IPS-NIHi7 (cell line): Measurements from ENCODE around the gene GPR68.

Experiments used
- DNase-seq: peaks from one replicate; pipeline ENCODE4 v3.0.0; 2012; ENCODE audit warnings: mixed read lengths; ENCODE audit errors: extremely low spot score

Gene GPR68, protein sequence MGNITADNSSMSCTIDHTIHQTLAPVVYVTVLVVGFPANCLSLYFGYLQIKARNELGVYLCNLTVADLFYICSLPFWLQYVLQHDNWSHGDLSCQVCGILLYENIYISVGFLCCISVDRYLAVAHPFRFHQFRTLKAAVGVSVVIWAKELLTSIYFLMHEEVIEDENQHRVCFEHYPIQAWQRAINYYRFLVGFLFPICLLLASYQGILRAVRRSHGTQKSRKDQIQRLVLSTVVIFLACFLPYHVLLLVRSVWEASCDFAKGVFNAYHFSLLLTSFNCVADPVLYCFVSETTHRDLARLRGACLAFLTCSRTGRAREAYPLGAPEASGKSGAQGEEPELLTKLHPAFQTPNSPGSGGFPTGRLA

DNA sequence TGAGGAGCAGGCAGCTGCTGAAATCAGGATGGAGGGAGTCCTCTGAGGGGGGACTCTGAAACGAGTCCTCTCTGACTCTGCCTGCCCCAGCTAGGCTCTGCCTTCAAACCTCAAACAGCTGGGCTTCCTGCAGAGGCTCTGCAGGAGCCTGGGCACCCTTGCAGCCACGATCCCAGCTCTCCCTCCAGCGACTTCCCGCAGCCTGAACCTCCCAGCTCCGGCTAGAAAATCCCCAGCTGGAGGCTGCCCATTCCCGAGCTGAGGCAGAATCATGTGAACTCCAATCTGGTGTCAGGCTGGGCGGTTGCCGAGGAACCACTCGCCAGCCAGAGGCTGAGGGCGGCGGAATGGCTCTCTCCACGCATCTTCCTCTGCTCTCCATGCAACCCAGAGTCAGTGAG, at the start of gene GPR68:
TSS of gene GPR68 (minus strand) at position 204 of the 401 bp plus-strand sequence. CDS start 9,654 bp downstream, outside the sequence.
- peak; percentile 56 for DNase-seq

DNA sequence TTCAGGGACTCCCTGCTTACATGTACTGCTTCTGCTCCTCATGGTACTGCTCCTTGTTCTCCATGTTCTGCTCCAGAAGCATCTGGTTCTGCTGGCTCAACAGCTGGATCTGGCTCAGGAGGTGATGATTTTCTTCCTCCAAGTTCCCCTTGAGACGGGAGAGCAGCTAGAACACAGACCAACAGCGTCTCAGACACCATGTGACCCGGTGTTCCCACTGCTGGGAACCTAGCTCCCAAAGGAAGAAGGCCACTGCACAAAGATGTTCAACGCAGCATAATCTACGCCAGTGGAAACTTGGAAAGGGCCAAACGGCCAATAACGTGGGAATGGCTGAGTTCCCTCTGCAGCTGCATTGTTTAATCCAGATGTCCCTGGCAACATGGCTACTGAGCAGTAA, 49.6 kb upstream of the GPR68 start:
- no peak for DNase-seq

DNA sequence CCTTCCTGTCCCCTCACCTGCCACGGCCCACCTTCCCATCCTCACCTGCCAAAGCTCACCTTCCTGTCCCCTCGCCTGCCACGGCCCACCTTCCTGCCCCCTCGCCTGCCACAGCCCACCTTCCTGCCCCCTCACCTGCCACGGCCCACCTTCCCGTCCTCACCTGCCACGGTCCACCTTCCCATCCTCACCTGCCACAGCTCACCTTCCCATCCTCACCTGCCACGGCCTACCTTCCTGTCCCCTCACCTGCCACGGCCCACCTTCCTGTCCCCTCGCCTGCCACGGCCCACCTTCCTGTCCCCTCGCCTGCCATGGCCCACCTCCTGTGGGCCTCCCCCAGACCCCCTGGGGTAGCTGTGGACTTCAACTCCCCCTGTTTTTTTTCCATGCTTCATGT, 48.8 kb upstream of the GPR68 start:
- no peak for DNase-seq

DNA sequence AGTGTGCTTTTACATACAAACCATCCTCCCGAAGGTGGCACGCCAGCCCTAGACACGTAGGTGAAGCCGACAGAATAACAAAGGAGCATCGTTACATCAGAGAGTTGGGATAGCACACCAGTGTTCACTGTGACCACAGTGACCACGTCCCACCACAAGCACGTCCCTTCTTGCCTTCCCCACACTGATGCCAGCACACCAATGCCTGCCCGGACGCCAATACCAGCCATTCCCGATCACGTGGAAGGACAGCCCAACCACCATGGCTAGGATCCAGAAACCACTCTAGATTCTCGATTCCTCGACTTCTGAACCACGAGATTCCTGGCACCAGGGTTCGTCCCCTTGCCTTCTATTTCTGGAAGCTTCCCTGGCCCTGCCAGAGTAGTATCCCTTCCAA, 48.0 kb upstream of the GPR68 start:
- DNase-seq: no peak

DNA sequence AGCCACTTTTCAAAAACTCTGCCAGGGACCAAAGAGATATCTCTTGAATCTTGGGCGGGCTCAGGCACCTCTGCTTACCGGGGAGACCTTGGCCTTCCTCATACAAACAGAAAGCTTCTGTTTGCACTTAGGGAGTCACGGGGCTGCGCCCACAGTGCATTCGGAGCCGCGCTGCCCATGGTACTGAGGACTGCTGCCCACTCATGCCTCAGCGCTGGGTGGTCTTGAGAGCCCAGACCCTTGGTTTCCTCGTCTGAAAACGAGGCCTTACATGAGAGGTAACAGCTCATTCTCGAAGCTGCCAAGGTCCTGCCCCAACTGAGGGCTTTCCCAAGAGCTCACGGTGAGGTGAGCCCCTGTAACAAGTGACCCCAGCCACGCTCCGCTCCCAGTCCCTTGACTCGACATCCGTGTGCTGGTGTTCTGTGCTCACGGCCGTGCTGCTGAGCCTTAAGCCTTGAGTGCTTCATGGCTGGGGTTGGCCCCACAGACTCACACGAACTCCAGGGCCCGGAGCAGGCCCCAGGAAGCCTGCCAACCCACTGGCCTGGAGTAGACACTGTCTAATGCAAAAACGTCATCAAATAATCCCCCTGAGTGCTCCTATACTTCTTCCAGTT, 47.4 kb upstream of the GPR68 start:
- no peak for DNase-seq

DNA sequence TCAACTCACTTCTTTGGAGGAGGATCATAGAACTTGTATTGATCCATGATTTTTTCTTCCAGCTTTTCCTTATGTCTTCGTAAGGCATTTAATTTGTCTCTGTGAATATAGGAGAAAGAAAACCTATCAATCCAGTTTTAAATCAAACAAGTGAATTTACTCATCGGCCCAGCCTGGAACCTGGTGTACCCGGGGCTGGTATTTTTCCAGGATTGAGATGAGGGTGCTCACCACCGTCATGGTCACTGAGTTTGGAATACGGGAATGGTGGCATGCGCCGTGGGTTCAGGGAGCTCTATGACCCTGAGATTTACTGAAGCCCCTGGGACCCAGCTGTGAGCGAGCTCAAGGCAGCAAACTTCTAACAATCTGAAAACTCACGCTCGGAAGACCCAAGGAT, 46.5 kb upstream of the GPR68 start:
- DNase-seq: no peak

DNA sequence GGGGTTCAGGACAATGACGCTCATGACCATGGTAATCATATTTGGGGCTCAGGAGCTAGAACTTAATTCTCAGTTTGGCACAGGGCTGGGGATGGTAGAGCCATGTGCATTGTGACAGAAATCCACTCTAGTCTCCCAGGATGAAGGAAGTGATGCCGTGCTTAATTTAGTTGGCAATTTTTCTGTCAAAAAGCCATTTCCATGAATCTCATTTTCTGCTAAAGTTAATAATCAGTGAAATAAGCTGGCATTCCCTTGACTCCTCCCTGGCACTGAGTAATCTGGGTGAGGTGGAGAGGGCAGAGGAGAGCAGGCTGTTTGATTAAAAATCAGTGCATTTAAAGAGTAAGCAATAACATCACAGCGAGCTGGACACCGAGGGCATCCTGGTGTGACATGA, 45.0 kb upstream of the GPR68 start:
- no peak for DNase-seq

DNA sequence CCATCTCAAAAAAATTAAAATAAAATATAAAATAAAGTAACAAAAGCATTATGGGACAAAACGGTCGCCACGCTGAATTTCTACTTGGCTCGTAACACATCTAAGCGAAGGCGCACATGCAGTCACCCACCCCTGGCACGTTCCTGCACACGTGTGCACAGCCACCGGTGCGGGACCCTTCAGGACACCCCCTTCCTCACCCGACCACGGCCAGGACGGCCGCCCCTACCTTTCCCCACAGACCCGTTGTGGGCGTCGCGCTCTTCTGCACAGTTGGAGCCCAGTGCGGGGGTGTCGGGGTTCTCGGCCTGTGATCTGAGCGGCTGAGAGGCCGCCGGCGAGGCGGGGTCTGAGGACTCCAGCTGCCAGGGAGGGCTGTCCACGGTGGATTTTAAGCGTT, 44.4 kb upstream of the GPR68 start:
- DNase-seq: no peak

DNA sequence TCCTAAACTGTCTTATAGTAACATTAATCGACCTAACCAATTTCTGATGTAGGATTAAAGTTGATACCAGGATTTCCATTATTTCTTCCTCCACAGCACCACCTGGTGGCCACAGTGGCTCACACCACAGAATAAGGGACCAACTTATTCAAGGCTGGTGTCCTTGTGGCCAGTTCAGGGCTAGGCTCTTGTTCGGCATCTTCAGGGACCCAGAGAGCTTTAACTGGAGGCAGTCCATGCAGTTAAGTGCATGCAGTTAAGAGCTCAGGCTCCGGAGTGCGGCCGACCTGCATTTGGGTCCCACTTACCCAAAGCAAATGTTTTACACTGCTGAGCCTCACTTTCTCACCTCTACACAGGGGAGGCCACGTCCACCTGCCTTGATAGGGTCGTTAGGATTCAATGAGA, 42.0 kb upstream of the GPR68 start:
- DNase-seq: peak; percentile 94

DNA sequence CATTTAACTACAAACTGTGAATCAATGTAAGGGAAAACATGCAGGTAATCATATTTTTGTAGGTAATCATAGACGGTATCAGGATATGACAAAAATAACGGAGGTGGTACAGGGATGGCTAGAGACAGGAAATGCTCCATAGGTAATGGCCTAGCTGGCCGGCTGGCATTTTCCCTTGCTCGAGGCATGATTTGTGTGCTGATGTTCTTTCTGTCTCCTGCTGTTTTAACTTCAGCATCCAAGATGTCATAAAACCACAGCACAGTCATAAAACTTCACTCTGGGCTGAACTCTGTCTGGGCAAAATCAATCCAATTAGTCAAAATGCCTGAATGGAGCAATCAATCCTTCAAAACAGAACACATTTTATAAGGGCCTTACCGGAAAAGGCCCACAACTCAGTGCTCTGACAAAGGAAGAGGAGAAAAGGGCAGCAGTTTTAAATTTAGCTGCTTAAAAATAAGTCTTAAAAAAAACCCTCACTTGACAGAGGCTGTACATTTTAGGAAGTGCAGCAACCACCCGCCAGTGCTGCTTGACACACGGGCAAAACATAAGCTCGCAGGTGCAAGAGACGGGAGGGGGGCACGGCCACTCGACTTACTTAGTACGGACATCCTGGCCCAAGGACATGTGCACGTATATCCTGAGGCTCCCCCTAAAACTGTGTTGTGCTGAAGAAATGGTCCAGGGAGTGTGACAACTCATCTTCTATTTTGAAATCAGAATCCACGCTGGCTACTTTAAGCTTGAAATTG, 40.5 kb upstream of the GPR68 start:
- no peak for DNase-seq

DNA sequence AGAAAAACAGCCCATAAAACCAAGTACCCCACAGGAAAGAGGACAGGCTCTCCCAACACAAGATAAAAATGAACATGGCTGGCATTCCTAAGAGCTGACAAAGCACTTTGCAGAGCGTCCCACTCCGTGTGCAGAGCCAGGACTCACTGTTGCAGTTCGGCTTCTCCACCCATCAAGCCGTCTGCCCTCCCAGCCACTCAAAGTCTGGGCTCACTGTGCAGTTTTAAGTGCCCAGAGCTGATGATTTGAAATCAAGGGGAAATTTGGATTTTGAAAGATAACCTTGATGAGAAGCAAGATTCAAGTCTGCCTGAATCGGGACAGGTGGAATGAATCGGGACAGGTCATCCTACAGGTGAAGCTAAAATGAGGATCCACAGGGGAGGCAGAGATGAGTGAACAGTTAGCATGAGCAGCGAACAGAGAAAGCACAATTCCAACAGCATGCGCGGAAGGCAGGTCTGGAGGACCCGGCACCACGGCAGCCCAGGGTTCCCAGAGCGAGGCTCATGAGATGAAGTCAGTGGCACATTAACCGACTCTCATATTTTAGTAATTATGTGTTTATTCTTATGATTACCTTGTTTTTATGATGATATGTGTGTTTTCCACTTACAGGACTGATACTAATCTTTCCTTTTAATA, 39.8 kb upstream of the GPR68 start:
- no peak for DNase-seq

DNA sequence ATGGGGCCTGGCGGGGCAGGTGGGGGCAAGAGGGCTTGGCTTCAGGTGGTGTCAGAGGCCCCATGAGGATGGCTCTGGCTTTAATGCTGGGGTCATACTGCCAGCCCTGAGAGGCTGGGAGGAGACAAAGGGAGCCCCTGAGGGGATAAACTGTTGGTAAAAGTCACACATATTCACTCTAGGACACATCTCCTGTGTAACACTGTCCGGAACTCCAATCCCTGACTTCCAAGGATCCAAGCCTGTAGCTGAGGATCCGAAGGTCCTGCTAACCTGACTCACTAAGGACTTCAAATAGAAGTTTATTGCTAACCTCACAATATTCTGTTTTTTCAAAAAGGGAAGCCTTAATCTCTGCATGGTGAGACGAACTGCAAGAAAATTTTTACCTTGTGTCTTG, 39.2 kb upstream of the GPR68 start:
- no peak for DNase-seq

DNA sequence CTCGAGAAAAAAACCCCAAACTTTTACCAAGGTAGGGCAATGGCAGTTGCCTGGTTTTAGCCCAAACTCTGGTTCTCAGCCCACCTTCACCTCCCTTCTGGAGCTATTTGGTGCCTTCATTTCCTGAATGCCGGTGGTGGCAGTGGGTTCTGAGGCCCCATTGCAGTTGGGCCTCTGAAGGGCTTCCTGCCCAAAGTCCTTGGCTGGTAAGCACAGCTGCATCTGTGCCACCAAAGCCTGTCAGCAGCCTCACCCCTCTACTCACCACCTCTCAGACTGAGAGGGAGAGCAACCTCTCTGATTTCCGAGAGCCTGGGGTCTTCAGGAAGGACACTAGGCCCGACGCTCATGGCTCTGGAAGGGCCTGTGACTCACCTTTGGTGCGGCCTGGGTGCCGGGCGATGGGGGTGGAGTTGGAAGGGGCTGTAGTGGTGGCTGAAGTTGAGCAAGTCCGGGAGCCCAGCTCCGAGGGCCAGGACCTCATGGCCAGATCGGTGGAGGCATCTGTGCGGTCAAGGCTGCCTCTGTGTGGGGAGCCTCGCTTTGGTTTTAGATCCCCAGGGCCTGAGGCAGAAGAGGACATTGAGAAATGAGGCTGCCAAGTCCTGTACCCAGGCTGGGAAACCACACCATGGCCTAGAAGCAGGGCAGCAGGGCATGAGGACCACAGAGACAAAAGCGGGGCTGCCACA, 38.6 kb upstream of the GPR68 start:
- DNase-seq: no peak

DNA sequence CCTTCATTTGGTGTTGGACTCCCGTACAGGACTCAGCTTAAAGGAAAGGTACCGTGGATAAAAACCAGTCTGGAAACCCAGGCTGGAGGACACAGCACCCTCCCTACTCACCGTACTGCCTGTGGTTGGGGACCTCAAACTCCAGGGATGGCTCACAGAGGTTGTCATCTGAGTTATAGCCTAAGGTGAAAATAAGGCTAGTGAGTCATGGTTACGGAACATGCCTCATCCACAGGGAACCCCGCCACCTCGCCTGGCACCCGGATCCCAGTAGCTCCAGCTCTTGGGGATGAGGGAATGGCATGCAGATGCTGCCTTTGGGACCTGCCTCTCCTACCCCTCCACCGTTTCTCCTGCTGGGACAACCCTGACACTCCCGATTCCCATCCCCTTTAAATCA, 36.8 kb upstream of the GPR68 start:
- DNase-seq: no peak

DNA sequence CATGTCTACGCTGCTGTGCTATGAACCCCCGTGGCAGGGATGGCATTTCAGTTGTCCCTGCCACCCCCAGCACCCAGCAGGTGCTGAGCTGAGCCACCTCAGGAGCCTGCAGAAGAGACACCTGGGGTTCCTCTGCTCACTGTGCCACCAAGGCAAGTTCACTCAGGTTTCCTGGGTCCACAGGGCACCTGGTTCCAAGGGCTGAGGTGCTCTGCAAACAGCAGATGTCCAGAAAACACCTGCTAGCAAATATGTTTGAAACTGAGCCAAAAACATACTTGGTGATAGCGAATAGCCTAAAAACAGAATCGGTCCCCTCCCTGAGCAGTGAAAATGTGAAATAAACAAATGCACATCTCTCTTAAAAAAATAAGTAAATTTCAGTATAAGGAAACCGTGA, 35.6 kb upstream of the GPR68 start:
- DNase-seq: no peak

DNA sequence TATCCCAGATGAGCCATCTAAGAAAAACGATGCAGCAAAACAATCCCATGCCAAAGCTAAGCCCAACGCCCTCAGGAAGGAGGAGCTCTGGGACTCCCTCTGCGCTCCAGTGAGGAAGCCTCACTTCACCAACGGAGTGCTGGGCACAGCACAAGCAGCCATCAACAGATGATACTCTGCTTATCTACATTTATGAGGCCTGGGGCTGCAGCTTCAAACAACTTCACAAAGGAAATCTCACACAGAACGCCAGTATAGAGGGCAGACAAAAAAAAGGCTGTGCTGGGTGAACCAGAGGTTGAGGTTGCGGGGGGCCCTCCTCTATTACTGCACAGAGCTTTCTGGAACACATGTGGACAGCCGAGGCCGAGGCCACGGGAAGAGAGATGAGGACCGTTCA, 34.9 kb upstream of the GPR68 start:
- no peak for DNase-seq

DNA sequence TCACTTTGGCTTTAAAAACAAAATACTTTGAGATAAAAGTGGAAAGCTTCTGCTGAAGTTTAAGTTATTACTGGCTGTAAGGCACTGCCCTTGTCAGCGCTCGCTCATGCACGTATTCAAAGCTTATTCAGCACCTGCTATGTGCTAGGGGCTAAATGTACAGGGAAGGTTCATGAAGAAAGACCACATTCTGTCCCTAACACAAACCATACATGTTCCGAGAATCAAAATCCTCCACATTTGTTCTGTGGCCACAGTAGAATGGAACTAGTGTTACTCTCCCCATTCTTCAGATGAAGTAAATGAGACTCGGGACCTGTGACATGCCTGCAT, 33.8 kb upstream of the GPR68 start:
- DNase-seq: no peak

DNA sequence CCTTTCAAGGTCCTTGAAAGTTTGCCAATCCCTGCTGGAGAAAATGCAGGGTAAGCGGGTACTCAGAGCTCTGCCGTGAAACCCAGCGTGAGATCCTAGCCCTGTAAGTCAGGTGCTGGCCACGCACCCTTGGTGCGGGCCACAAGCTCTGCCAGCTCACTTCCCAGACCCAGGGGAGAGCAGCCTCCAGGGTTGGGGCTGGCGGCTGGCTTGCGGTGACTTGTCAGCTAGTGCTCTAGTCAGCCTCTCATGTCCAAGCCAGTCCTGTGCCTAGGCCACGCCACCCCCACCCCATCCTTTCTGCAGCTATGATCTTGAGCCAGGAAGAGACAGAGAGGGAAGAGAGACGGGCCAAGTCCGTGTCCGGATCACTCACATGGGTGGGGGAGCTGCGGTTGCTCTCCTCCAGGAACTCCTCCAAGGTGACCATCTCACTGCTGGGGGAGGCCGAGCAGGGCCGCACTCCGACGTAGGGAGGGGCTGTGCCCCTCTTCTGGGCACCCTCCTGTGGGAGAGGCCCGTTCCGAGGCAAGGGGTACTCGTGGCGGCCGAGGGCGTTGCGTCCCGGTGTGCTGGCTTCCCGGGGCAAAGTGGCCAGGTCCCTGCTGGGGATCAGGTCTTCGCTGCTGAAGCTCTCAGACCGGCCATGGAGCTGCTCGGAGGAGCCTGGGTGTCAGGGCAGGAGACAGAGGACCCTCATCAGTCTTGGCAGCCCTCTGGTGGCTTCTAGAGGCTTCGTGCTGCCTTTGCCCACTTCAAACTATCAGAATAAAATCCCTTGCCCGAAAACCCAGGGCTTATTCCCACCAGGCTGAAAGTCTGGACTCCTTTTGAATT, 33.3 kb upstream of the GPR68 start:
- no peak for DNase-seq

DNA sequence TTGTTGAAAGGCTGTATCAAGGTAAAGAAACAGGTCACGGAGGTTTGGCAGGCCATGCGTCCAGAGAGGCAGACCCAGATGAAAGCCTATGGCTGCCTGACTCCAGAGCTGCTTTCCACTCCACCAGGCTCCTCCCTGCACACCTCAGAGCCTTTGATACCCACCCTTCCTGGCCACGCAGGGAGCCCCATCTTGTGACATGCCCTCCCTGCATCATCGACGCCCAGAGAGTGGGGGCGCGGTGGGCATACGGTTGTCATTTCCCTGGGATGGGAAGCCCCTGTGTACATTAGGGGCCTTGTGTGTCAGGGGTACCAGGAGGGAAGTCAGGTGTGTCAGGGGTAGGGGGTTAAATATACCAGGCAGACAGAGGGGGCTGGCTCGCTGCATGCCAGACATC, 30.3 kb upstream of the GPR68 start:
- DNase-seq: no peak

DNA sequence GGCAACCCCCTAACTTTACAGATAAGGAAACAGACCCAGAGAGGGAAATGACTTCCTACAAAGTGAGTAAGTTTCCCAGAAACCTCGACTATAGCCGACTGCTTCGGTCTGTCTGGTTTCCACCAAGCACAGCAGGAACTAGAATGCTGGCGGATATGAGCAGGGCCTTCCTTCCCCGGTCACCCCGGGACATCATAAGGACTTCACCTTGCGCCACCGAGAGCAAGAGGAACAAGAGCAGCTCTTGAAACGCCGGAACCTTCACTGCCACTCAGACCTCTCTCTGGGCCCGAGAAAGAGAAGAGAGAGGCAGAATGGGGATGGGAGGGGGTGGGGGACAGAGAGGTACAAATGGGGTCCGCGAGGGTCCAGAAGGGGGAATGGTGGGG, 29.4 kb upstream of the GPR68 start:
- DNase-seq: no peak

DNA sequence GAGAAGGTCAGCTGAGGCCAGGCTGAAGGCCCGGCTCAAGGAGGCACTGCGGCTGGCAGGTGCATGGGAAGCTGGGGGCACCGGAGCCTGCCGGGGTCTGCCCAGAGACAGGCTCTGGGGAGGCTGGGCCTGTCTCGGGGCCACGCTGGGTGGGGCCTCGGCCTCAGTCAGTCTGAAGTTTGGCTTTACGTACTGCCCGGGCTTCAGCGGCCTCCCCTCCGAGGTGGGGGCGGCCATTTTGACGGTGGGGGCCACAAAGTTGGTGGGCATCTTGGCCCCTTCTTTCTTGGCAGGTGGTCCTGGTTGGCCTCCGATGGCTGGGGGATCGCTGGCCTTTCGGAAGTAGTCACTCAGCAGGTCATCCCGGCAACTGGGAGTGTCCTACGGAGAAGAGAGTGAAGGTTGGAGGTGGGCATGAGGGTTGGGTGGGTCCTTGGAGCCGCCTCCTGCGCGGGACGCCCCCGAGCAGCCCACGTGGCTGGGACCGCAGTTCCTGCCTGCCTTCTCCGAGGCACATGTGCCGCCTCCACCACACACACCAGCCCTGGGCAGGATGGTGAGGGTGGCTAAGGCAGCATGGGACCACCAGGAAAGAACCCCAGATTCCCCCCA, 28.9 kb upstream of the GPR68 start:
- no peak for DNase-seq
